ENCODE measurements around the gene SAA1.

- no peak for TF ChIP-seq EZH2 (IDR thresholded peaks at IDR 0.05; ENCODE audit: low read length)
- TF ChIP-seq, protein P1, sequence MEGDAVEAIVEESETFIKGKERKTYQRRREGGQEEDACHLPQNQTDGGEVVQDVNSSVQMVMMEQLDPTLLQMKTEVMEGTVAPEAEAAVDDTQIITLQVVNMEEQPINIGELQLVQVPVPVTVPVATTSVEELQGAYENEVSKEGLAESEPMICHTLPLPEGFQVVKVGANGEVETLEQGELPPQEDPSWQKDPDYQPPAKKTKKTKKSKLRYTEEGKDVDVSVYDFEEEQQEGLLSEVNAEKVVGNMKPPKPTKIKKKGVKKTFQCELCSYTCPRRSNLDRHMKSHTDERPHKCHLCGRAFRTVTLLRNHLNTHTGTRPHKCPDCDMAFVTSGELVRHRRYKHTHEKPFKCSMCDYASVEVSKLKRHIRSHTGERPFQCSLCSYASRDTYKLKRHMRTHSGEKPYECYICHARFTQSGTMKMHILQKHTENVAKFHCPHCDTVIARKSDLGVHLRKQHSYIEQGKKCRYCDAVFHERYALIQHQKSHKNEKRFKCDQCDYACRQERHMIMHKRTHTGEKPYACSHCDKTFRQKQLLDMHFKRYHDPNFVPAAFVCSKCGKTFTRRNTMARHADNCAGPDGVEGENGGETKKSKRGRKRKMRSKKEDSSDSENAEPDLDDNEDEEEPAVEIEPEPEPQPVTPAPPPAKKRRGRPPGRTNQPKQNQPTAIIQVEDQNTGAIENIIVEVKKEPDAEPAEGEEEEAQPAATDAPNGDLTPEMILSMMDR (optimal IDR thresholded peaks at IDR 0.05 in 1 of 3, IDR thresholded peaks at IDR 0.05 in 1 of 3, conservative IDR thresholded peaks at IDR 0.05 in 1 of 3; ENCODE audit: extremely low read depth in 1 of 3, insufficient read depth in 2 of 3, low read length in 3 of 3), result no peak
Measured at GRCh38 chr11:18222814-18223421, 43.1 kb upstream of the SAA1 start.

Measured in keratinocyte (primary cell).